HepG2 (cell line): ENCODE results near the gene NDUFB10. TPM values are rescaled to one million over a fixed set of nuclear protein-coding genes. Genes with fewer than 3 reads are reported as not detected.

Experiments
- FOSL1 ChIP-seq: sonication (generic); formaldehyde crosslinking; IDR thresholded peaks from 2 replicates; pipeline ENCODE4 v1.9.0; 2021; ENCODE audit warnings: missing genetic modification reagents, borderline replicate concordance
- KIAA2018 ChIP-seq: sonication (generic); formaldehyde crosslinking; IDR thresholded peaks from 2 replicates; pipeline ENCODE4 v1.5.0; 2020; ENCODE audit warnings: mild to moderate bottlenecking, missing genetic modification reagents, borderline replicate concordance
- NKX3-1 ChIP-seq: sonication (generic); formaldehyde crosslinking; IDR thresholded peaks from 2 replicates; pipeline ENCODE4 v1.5.0; 2020; ENCODE audit warnings: missing genetic modification reagents
- SP2 ChIP-seq: sonication (generic); formaldehyde crosslinking; IDR thresholded peaks from 2 replicates; pipeline ENCODE4 v1.5.1; 2020; ENCODE audit warnings: mild to moderate bottlenecking, missing genetic modification reagents
- TBL1XR1 ChIP-seq: fragments of 150-350 bp; IDR thresholded peaks from 2 replicates; pipeline ENCODE4 v1.6.1; 2014; ENCODE audit warnings: borderline replicate concordance, low read length; ENCODE audit not compliant: partially characterized antibody
- ZKSCAN5 ChIP-seq: sonication (generic); formaldehyde crosslinking; IDR thresholded peaks from 2 replicates; pipeline ENCODE4 v1.5.1; 2020; ENCODE audit warnings: mild to moderate bottlenecking, missing genetic modification reagents
- ZNF34 ChIP-seq: sonication (generic); formaldehyde crosslinking; IDR thresholded peaks from 2 replicates; pipeline ENCODE4 v1.4.0; 2020; ENCODE audit warnings: mild to moderate bottlenecking, missing genetic modification reagents, borderline replicate concordance
- ZNF431 ChIP-seq: sonication (generic); formaldehyde crosslinking; IDR thresholded peaks from 2 replicates; pipeline ENCODE4 v1.9.0; 2022; ENCODE audit warnings: missing genetic modification reagents, low read depth, mild to moderate bottlenecking, borderline replicate concordance
- ZNF512B ChIP-seq: sonication (generic); formaldehyde crosslinking; IDR thresholded peaks from 2 replicates; pipeline ENCODE4 v1.5.1; 2020; ENCODE audit warnings: missing genetic modification reagents, mild to moderate bottlenecking, borderline replicate concordance
- ZNF580 ChIP-seq: IDR thresholded peaks from 2 replicates; pipeline ENCODE4 v1.6.1; 2016; ENCODE audit warnings: low read depth, borderline replicate concordance
- polyA plus RNA-seq, 8 experiments: library from polyadenylated mRNA; depleted of rRNA in 3 of 8; stranded (reverse) in 7 of 8; unstranded in 1 of 8; fragments of >200 nt; fragmentation: Illumina TruSeq in 4 of 8; extraction: Trizol in 4 of 8; gene quantifications; 2 replicates each; pipeline versions ENCODE4 v1.2.1 to v1.2.3, GENCODE V29; 2011 to 2016; ENCODE audit warnings: low read depth in 4 of 8, missing spikeins in 1 of 8, mixed read lengths in 1 of 8; ENCODE audit not compliant: insufficient read depth in 1 of 8
- total RNA-seq, 5 experiments: library from RNA; depleted of rRNA; stranded (reverse); fragments of >200 nt; fragmentation: Illumina TruSeq; extraction: Trizol; gene quantifications; 2 replicates each; pipeline ENCODE4 v1.2.3, GENCODE V29; 2016; ENCODE audit warnings: low read depth in 1 of 5
- TF ChIP-seq, protein P1 (sequence below): sonication (generic); formaldehyde crosslinking; IDR thresholded peaks from 2 replicates; pipeline ENCODE4 v1.8.1; 2023; ENCODE audit warnings: mild to moderate bottlenecking, missing genetic modification reagents, borderline replicate concordance
- TF ChIP-seq, protein P2 (sequence below): IDR thresholded peaks from 2 replicates; pipeline ENCODE4 v1.6.1; 2016; ENCODE audit warnings: missing biosample characterization, missing genetic modification reagents, low read depth
- TF ChIP-seq, protein P3 (sequence below): sonication (generic); formaldehyde crosslinking; IDR thresholded peaks from 2 replicates; pipeline ENCODE4 v1.5.0; 2020; ENCODE audit warnings: mild to moderate bottlenecking, missing genetic modification reagents

The NDUFB10 gene
- total and polyA plus RNA-seq, 2 of the 13 experiments (the other 11 are each of a cell fraction or from before 2014, with no cell fraction given): 68.6 to 157 TPM

- TF ChIP-seq KIAA2018 (CRISPR knock-in tag) (no peak), NKX3-1 (CRISPR knock-in tag) (0 out of 2 replicates have a peak, but pooled peaks have one; percentile 52), ZNF580 (CRISPR knock-in tag) (peak; percentile 49; the same call in 1 of the 2 replicates), SP2 (CRISPR knock-in tag) (peak; percentile 51; the same call in 1 of the 2 replicates), ZNF34 (CRISPR knock-in tag) (no peak), ZNF512B (no peak), FOSL1 (no peak), ZKSCAN5 (CRISPR knock-in tag) (no peak), TBL1XR1 (no peak), ZNF431 (no peak)
- TF ChIP-seq, protein P1, sequence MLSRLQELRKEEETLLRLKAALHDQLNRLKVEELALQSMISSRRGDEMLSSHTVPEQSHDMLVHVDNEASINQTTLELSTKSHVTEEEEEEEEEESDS (CRISPR knock-in tag): no peak
- TF ChIP-seq, protein P2, sequence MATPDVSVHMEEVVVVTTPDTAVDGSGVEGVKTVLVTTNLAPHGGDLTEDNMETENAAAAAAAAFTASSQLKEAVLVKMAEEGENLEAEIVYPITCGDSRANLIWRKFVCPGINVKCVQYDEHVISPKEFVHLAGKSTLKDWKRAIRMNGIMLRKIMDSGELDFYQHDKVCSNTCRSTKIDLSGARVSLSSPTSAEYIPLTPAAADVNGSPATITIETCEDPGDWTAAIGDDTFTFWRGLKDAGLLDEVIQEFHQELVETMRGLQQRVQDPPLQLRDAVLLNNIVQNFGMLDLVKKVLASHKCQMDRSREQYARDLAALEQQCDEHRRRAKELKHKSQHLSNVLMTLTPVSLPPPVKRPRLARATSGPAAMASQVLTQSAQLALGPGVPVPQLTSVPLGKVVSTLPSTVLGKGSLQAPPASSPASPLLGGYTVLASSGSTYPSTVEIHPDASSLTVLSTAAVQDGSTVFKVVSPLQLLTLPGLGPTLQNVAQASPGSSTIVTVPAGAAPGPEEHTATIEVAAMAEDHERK (CRISPR knock-in tag): peak; percentile 81
- TF ChIP-seq, protein P3, sequence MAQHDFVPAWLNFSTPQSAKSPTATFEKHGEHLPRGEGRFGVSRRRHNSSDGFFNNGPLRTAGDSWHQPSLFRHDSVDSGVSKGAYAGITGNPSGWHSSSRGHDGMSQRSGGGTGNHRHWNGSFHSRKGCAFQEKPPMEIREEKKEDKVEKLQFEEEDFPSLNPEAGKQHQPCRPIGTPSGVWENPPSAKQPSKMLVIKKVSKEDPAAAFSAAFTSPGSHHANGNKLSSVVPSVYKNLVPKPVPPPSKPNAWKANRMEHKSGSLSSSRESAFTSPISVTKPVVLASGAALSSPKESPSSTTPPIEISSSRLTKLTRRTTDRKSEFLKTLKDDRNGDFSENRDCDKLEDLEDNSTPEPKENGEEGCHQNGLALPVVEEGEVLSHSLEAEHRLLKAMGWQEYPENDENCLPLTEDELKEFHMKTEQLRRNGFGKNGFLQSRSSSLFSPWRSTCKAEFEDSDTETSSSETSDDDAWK (CRISPR knock-in tag): no peak
Observed at GRCh38 chr16:1959269-1960039, at the start of gene NDUFB10 (continued).
